Hindlimb muscle (tissue), 1 donor: ENCODE data around the gene F2RL2. TPM values are rescaled to one million over a fixed set of nuclear protein-coding genes. Genes with fewer than 3 reads are reported as not detected.
A peak's percentile ranks its signal among the peaks of the same experiment; 100 is the strongest.
"Not testable (repeated sequence)": the region's sequence is repeated elsewhere in the genome, so short reads cannot be mapped to it uniquely, and the experiment has no call there.

ENCODE experiments used
- DNase-seq: peaks from one replicate; pipeline ENCODE4 v3.0.0-alpha.2; 2013
- polyA plus RNA-seq: library from polyadenylated mRNA; unstranded; fragments of 120-200 nt; gene quantifications from one replicate; pipeline ENCODE4 v1.2.1, GENCODE V29; 2013; ENCODE audit not compliant: insufficient read length

F2RL2 gene
- polyA plus RNA-seq, 1 donor = 0.25 TPM

DNA sequence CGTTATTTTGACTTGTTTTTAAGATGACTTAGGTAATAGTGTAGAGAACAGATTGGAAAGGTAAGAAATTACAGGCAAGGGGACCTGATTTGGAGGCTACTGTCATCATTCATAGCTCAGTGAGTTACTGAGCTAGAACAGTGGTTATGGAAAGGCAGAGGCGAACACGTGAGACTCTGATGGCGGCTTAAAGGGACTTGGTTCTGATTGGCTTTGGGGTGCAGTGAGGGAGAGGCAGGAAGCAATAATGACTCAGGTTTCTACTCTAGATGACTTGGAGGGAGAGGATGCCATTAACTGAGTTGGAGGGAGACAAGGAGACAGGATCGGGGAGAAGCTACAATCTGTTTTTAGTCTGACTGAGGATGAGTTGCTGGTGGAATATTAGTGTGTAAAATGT lies 3.0 kb downstream of the F2RL2 start:
- DNase-seq = no peak

DNA sequence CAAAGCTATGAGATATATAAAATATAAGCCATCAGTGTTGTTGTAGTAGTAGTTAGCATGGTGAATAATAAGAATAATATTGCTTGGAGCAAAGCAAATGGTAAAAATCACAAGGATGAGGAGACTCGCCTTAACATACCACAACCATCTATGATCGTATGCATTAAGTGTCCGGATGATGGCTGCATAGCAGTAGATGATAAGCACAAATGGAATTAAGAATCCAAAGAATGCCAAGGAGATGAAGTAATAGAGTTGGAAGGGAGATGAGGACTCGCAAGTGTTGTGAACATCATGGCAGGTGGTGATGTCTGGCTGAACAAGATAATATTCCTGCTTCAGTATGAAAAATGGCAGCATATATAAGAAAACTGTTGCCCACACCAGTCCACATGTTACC lies 5.5 kb downstream of the F2RL2 start:
- DNase-seq = no peak

DNA sequence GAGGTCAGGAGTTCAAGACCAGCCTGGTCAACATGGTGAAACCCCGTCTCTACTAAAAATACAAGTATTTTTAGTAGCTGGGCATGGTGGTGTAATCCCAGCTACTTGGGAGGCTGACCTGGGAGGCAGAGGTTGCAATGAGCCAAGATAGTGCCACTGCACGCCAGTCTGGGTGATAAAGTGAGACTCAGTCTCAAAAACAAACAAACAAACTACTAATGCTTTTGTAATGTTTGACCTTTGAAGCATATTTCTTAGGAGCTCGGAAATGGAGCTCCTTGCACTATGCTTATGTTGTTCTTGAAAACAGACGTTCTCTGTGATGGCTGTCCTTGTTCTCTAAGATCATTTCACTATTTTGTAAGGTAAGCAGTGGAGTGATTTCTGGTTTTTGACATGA lies 6.0 kb downstream of the F2RL2 start:
- DNase-seq = no peak

DNA sequence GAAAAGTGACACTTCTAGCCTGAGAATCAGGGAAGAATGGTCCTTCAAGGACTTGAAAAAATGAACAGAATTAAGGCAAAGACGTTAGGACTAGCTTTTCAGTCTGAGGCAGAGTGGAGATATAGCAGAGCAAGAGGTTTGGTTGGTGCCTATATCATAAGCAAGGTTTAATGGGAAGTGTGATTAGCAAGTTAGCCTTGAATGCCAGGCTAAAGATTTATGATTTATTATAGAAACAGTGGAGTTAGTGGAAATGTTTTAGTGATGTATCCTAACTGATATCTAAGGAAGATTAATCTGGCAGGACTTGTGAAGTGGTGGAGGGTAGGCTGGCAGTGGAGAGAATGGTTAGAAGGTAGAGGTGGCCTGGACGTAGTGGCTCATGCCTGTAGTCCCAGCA lies 7.0 kb downstream of the F2RL2 start:
- DNase-seq = no peak

DNA sequence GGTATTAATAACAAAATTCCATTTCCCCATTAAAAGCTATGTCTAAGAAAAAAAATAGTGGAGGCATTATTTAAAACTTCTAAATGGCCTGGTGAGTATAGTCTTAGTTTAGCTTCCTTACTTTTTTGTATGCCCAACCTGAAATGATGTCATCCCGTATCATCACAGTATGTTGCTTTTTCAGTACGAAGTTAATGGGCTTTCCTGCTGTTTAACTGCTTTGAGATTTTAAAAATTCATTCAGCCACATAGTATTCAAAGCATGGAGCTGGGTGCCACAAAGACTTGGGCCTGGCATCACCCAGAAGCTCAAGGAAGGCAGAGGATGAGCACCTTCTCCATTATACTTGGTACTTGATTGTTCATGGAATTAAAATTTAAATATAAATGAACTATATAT lies 7.4 kb downstream of the F2RL2 start:
- DNase-seq = no peak

DNA sequence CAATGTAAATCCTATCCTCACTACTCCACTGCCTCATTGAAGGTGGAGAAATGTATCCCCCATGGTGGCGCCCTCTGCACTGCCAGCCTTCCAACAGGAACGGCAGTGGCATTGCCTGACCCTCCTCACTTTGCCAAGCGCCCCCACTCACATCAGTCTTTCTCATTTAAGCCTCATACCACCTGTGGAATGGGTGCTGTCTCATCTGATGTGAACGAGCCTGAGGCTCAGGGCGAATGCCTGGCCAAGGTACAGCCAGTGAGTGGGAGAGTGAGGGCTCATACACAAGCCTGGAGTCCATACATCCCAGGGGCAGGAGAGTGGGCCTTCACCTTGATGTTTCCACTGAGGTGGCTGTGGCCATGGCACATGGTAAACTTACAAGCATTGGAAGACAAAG lies 10.3 kb downstream of the F2RL2 start:
- no peak for DNase-seq

DNA sequence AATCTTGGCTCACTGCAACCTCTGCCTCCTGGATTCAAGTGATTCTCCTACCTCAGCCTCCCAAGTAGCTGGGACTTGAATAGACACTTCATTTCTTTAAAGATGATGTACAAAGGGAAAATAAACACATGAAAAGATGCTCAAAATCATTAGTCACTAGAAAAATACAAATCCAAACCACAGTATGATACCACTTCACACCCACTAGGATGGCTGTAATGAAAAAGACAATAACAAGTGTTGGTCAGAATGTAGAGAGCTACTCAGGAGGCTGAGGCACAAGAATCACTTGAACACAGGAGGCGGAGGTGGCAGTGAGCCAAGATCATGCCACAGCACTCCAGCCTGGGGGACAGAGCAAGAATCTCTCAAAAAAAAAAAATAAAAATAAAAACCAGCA lies 13.0 kb downstream of the F2RL2 start:
- no peak for DNase-seq

DNA sequence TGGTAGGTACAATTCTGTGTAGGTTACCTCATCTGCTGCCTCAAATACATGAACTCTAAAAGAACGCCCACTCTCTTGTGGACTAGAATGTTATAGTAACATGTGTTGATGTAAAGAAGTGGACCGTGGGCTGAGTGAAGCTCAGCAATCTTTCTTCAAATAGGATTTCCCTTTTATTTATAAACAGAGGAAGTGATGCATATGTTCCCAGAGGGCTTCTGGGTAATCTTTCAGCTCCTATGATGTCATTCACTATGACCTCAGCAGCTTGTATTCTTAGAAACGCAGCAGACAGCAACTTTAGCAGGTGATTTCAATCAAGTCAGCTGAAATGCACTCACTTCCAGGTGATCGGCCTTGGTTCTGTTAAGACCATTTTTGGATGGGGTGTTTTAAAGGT lies 14.4 kb downstream of the F2RL2 start:
- DNase-seq = peak; percentile 38

DNA sequence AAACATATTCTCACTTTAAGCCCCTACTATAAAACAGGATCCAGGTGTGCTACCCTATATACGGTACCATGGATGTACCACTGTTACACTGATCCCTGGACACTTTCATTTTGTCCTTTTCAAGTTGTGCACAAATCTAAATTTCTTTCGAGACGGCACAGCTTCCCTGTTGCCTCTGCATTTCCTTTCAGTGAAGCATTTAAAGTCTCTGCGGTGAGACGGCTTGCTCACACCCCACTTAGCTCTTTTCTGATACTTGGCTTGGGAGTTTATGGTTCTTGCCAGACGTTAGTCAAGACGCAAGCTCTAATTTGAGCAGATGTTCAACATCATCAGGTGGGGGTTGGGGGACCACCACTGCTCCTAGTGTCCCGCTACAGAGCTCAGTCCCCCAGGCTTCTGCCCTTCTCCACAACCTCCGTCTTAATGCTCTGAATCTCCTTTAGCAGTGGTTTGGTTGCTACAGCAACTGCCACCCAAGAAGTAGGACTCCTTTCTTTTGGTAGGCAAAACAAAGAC lies 15.8 kb downstream of the F2RL2 start:
- DNase-seq = no peak

DNA sequence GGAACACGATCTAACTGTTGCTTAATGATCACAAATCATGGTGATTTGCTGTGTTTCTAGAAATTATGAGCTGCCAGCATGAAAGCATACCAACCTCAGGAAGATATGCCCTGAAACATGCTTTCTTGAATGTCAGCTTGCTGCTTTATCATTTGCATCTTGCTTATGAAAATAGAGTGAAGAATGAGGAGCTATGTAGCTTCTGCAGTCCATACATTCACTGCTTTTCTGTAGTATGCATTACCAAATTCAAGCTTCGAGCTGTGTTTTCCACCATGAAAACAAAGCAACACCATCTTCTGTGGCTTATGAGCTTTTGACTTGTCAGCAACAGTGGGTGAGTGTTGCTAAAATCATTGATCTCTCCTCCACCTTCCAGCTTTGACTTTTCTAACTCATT lies 16.5 kb downstream of the F2RL2 start:
- no peak for DNase-seq

DNA sequence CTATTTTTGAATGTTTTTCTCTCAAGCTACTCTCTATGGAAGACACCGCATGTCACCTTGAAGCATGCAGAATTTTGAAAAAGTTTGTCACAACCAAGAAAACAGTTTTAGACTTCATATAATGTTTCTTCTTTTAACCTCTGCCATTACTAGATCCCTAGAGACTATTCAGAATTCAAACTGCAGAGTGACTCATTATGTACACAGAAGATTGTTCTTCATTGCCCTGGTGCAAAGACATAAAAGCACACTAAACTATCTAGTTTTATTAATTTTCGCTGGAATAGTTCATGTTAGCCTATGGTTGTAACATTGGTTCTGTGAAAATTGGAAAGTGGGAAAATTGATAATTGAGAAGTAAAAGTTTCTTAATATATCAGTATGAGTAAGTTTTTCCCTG lies 18.4 kb downstream of the F2RL2 start:
- no peak for DNase-seq

DNA sequence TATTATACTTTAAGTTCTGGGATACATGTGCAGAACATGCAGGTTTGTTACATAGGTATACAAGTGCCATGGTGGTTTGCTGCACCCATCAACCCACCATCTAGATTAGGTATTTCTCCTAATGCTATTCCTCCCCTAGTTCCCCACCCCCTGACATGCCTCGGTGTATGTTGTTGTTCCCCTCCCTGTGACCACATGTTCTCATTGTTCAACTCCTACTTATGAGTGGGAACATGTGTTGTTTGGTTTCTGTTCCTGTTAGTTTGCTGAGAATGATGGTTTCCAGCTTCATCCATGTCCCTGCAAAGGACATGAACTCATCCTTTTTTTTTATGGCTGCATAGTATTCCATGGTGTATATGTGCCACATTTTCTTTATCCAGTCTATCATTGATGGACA lies 19.2 kb downstream of the F2RL2 start:
- DNase-seq = not testable (repeated sequence)

DNA sequence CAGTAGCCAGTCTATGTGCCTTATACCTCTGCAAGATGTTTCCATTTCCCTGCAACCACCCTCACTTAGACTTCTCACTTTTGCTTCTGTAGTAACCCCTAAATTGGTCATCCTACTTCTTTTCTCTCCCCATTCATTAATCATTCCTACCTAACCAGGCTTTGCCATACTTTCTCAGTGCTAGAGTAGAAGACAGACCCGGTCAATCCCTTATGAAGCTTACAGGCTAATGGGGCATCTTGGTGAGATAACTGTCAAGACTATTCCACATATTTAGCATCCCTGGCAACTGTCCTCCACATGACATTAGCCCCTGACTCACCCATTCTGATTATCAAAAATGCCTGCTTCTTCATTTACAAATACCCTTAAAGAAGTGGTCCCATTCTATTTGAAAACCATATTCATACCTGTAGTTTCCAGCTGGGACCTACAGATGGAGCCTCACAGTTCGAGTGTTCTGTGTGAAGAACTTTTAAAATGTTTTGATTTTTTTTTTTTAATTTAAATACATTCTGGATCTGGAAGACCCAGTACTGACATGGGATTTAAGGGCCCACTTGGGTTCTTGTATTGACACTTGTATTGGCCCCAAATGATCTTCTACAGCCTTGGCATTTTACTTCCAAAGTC lies 21.0 kb downstream of the F2RL2 start:
- DNase-seq = no peak

DNA sequence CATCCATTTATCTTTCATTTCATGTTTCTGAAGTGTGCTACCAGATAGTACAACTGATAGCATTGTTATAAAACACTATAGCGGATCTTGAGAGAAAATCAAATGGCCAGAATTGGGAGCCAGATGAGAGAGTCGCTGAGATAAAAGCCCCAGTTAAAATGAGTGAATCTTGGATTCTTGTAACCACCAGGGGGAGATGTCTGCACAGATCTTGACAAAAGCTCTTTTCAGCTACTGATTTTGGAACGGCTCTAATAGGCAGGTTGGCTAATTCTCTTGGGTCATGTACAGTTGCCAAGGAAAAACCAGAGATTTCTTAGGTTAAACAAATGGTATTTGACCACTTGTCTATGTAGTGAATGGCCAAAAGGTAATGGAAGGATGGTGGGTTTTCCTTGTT lies 21.7 kb downstream of the F2RL2 start:
- peak; percentile 50 for DNase-seq

DNA sequence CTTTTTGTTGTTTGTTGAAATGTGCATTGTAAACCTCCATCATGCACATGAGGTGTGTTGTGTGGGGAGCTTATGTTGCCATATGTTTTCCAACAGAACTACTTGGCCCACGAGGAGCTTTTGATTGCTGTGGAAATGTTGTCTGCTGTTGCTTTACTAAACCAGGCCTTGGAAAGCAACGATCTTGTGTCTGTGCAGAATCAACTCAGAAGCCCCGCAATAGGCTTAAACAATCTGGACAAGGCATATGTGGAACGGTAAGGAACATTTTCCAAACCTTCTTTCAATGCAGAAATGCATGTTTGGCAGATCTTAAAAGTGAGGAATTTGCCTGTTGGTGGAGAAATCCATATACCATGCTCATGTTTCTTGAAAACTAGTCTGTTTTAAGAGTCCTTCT lies 22.5 kb downstream of the F2RL2 start:
- no peak for DNase-seq

DNA sequence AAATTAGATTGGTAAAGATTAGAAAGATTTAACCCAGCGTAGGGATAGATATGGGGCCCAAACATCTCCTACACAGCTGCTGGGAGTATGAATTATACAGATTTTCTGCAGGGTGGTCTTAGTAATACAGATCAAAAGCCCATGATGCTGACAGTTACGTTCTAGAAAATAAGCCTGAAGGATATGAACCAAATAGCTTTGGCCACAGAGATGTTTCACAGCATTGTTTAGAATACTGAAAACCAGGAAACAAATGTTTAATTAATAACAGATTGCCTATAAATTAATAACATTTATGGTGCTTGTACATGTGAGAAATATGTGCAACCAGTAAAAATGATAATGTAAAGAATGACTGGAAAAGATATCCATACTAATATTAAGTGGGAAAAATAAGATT lies 24.7 kb downstream of the F2RL2 start:
- no peak for DNase-seq

DNA sequence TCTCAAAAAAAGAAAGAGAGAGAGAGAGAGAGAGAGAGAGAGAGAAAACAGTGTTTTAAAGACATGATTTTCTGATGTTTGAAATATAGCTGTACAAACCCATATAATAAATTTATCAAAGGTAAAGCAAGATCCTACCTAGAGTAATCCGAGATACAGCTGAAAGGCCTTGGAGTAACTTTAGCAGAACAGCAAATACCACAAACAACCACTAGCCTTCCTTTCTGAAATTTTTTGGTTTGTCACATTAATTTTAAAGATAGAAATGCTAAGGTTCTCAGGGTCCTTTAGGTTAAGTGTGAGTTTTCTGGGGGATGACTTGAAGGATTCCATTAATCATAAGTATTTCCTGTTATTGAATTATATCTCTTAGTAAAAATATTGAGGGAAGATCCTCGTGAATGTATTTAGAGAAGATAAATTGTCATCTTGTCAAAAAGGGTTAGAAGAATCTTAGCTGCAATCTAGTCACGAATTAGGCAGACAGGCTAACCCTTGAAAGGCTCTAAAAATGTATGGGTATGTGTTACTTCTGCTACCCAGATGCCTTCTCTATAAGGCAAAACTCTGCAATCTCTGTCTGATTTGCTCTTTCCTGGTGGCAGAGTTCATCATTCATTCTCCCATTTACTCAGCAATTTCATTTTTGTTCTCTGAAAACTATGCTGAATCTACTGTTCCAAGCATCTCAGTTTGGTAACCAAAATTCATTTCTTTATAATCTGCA lies 27.3 kb downstream of the F2RL2 start:
- no peak for DNase-seq

DNA sequence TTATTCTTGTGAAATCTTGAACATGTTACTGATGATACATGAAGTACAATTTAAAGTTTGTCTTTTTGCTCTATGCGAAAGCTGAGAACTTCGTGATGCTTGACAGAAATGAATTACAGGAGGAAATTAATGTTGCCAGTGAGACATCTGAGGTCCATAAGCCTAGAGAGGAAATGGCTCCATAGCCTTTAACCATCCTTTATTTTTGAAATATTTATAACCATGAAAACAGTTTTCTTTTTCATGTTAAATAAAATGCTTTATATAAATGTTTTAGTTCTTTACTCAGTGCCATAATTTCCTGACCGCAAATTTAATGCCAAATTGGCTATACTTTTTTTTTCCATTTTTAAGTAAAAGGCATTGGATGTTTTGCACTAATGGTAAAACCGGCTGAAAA lies 29.1 kb downstream of the F2RL2 start:
- DNase-seq = no peak

DNA sequence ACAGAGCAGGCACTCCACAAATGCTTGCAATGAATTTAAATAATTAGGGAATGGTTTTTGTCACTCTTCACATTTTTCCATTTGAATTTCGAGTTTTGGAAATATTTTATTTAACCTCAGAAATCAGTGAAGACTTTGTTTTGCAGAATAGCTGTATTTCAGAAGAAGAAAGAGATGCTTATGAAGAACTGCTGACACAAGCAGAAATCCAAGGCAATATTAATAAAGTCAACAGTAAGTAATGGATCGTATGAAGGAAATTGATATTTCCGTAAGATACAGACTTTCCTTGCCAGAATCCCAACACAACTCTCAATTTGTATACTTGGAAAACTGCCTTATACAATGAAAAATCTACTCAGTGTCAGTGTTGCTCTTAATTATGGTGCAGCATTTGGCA lies 30.5 kb downstream of the F2RL2 start:
- DNase-seq = no peak

DNA sequence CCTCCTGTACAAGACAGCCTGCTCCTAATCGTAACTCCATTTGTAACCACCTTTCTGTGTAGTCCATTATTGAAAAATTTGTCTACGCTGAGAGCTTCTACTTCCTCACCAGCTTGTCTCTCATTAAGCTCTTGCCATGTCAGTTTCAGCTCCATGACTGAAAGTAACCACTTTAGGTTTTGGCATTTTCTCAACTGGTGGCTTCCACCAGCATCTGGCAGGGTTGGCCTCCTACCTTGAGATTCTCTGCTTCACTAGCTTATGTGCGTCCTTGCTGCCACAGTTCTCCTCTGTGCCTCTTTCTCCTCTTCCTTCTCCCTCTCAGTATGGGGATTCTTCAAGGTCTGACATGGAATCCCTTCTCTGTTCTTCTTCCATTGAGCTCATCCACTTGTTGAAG lies 31.8 kb downstream of the F2RL2 start:
- DNase-seq = no peak

DNA sequence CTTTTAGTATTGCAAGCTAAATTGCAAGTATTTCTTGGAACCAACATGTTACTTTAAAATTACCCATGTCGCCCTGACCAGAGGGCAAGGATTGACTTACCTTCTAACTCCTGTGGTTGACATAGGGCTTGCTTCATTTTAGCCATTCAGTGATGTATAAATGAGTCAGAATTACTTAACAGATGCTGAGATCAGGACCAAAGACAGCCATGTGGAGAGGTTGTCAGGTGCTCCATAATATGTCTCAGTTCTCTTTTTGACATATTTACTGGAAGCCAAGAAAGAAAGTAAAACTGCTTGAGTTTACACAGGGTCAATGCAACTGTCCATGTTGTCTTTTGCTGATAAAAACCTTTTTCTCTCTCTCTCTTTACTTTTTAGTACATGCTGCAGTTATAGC lies 33.2 kb downstream of the F2RL2 start:
- DNase-seq = no peak

DNA sequence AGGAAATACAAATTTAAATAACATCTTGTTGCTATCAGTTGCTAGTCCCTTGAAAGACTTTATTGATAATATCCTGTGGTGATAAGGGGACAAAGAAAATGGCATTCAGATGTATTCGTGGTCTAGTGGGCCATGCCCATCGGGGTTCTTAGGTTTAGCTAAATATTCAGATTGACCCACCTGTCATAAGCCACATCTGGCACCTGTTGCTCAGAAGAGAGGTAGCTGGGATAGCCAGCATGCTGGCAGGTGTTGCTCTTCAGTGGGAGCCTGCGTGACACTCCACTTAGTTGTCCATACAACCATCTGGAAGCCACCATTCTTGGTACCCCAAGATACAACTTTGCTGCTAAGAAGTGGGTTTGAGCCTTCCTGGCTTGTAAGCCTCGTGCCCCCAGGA lies 36.7 kb downstream of the F2RL2 start:
- no peak for DNase-seq

DNA sequence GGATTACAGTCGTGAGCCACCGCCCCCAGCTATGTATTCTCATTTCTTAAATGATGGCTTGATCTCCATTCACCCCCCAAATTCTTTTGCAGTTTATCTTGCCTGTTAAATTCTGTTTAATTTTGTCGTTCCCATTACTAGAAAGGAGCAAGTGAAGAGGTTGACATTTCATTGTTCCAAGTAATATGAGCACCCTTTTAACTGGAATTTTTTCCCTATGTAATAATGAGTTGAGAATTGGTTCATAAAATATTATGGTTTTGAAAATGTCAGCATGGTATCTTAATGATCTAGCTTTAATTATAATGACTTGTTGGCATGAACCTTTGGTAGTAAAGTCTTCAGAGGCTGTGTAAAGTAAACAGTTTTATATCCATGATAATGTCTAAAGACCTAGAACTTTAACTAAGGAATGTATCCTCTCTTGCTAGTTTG lies 37.4 kb downstream of the F2RL2 start:
- DNase-seq = no peak
